Loucy (cell line): ENCODE measurements around the gene TFEB.

Source experiments
- H2AFZ ChIP-seq: fragments of 200-600 bp; sonication (generic); 2 replicates; pipeline ENCODE4 v1.6.0; 2016; ENCODE audit warnings: antibody characterized with exemption, mild to moderate bottlenecking, low read length, moderate library complexity
- H3F3A ChIP-seq: fragments of 200-600 bp; 2 replicates; pipeline ENCODE4 v1.6.0; 2016; ENCODE audit warnings: antibody characterized with exemption, low read depth, mild to moderate bottlenecking
- H3K27me3 ChIP-seq: fragments of 200-600 bp; sonication (generic); 2 replicates; pipeline ENCODE4 v1.6.1; 2014; ENCODE audit warnings: low read length, mild to moderate bottlenecking; ENCODE audit not compliant: insufficient read depth, poor library complexity, severe bottlenecking
- H3K36me3 ChIP-seq: fragments of 200-600 bp; sonication (generic); 2 replicates; pipeline ENCODE4 v1.6.1; 2016; ENCODE audit warnings: low read length; ENCODE audit not compliant: insufficient read depth
- H3K4me1 ChIP-seq: fragments of 200-600 bp; sonication (generic); 2 replicates; pipeline ENCODE4 v1.5.1; 2014; ENCODE audit warnings: low read length, mild to moderate bottlenecking; ENCODE audit not compliant: insufficient read depth, poor library complexity, severe bottlenecking
- H3K4me2 ChIP-seq: fragments of 200-600 bp; sonication (generic); 2 replicates; pipeline ENCODE4 v1.6.0; 2014; ENCODE audit warnings: antibody characterized with exemption, low read length, low read depth, mild to moderate bottlenecking; ENCODE audit not compliant: poor library complexity, severe bottlenecking
- H3K4me3 ChIP-seq: fragments of 200-600 bp; sonication (generic); 2 replicates; pipeline ENCODE4 v1.5.1; 2014; ENCODE audit warnings: low read length, mild to moderate bottlenecking, mixed read lengths; ENCODE audit not compliant: poor library complexity, severe bottlenecking
- H3K79me2 ChIP-seq: fragments of 200-600 bp; sonication (generic); 2 replicates; pipeline ENCODE4 v1.6.1; 2014; ENCODE audit warnings: low read length; ENCODE audit not compliant: insufficient read depth
- H3K9ac ChIP-seq: fragments of 200-600 bp; sonication (generic); 2 replicates; pipeline ENCODE4 v1.6.0; 2014; ENCODE audit warnings: mild to moderate bottlenecking, low read depth, low read length, moderate library complexity; ENCODE audit not compliant: poor library complexity, severe bottlenecking
- H3K9me2 ChIP-seq: fragments of 200-600 bp; sonication (generic); replicated peaks from 2 replicates; pipeline ENCODE4 v1.6.1; 2016; ENCODE audit warnings: low read depth, low read length, mixed read lengths
- H3K9me3 ChIP-seq: fragments of 200-600 bp; sonication (generic); 2 replicates; pipeline ENCODE4 v1.6.1; 2014; ENCODE audit warnings: mild to moderate bottlenecking, antibody characterized with exemption, low read length, low read depth; ENCODE audit not compliant: insufficient read depth
- H4K20me1 ChIP-seq: fragments of 200-600 bp; sonication (generic); 2 replicates; pipeline ENCODE4 v1.6.0; 2014; ENCODE audit warnings: antibody characterized with exemption, low read length, mild to moderate bottlenecking; ENCODE audit not compliant: insufficient read depth, poor library complexity, severe bottlenecking
- CTCF ChIP-seq: fragments of 200-600 bp; sonication (generic); conservative IDR thresholded peaks from 2 replicates; pipeline ENCODE4 v1.5.1; 2014; ENCODE audit warnings: mild to moderate bottlenecking, antibody characterized with exemption, low read length
- EZH2phosphoT487 ChIP-seq: fragments of 200-600 bp; IDR thresholded peaks from 2 replicates; pipeline ENCODE4 v1.6.1; 2018; ENCODE audit warnings: antibody characterized with exemption, mild to moderate bottlenecking, moderate library complexity, borderline replicate concordance

The TFEB gene

GRCh38 chr6:41690541-41691330 lies 44.7 kb downstream of the TFEB start:
- H3K9me2 ChIP-seq = no peaks in the 10 kb centered on the region
- no peaks in the 10 kb centered on the region for H3F3A ChIP-seq
- H3K79me2 ChIP-seq = no peaks in the 10 kb centered on the region
- H3K4me1 ChIP-seq = no peaks in the 10 kb centered on the region
- H3K9ac ChIP-seq = no peak overlapping the region
- TF ChIP-seq EZH2phosphoT487 = no peak
- TF ChIP-seq CTCF = no peak
- H3K4me2 ChIP-seq = no peak overlapping the region
- no peaks in the 10 kb centered on the region for H3K27me3 ChIP-seq
- H3K9me3 ChIP-seq = no peaks in the 10 kb centered on the region
- H2AFZ ChIP-seq = no peak overlapping the region
- H4K20me1 ChIP-seq = no peaks in the 10 kb centered on the region
- H3K4me3 ChIP-seq = no peak overlapping the region
- H3K36me3 ChIP-seq = no peaks in the 10 kb centered on the region

- no peak for TF ChIP-seq CTCF
- Histone ChIP-seq H4K20me1 (no peaks in the 10 kb centered on the region), H3K4me1 (no peaks in the 10 kb centered on the region), H3K9me2 (no peaks in the 10 kb centered on the region), H3K27me3 (no peaks in the 10 kb centered on the region), H2AFZ (no peak overlapping the region), H3K79me2 (no peaks in the 10 kb centered on the region), H3F3A (no peaks in the 10 kb centered on the region), H3K9me3 (no peaks in the 10 kb centered on the region), H3K9ac (peak overlapping the region; percentile 13), H3K36me3 (no peaks in the 10 kb centered on the region), H3K4me3 (no peak overlapping the region), H3K4me2 (no peak overlapping the region)
Measured at GRCh38 chr6:41689171-41690008, 46.0 kb downstream of the TFEB start.

- Histone ChIP-seq H3K9me3 (no peaks in the 10 kb centered on the region), H3K9ac (peak overlapping the region; percentile 13), H3K4me3 (no peak overlapping the region), H2AFZ (no peak overlapping the region), H3K9me2 (no peaks in the 10 kb centered on the region), H3K4me2 (no peak overlapping the region), H3K36me3 (no peaks in the 10 kb centered on the region), H3F3A (no peaks in the 10 kb centered on the region), H3K4me1 (no peaks in the 10 kb centered on the region), H3K27me3 (no peaks in the 10 kb centered on the region), H3K79me2 (no peaks in the 10 kb centered on the region), H4K20me1 (no peaks in the 10 kb centered on the region)
- TF ChIP-seq EZH2phosphoT487 (no peak), CTCF (no peak)
Measured at GRCh38 chr6:41688256-41688965, 47.0 kb downstream of the TFEB start.
